Suprapubic skin (tissue), 3 donors: ENCODE results near the gene EGR2.

Experiments
- POLR2A ChIP-seq, 2 donors: fragments of 450-650 bp; IDR thresholded peaks; one replicate each; pipeline ENCODE4 v1.6.1; 2017; ENCODE audit warnings: antibody characterized with exemption in 2 of 2, mild to moderate bottlenecking in 2 of 2, moderate library complexity in 2 of 2
- TF ChIP-seq, protein P1 (sequence below), 2 donors: fragments of 200-600 bp in 1 of 2; fragments of 450-650 bp in 1 of 2; sonication (generic) in 1 of 2; IDR thresholded peaks; one replicate each; pipeline ENCODE4 v1.5.1; 2016 to 2019; ENCODE audit warnings: antibody characterized with exemption in 2 of 2, mild to moderate bottlenecking in 1 of 2, moderate library complexity in 1 of 2

- TF ChIP-seq, protein P1, sequence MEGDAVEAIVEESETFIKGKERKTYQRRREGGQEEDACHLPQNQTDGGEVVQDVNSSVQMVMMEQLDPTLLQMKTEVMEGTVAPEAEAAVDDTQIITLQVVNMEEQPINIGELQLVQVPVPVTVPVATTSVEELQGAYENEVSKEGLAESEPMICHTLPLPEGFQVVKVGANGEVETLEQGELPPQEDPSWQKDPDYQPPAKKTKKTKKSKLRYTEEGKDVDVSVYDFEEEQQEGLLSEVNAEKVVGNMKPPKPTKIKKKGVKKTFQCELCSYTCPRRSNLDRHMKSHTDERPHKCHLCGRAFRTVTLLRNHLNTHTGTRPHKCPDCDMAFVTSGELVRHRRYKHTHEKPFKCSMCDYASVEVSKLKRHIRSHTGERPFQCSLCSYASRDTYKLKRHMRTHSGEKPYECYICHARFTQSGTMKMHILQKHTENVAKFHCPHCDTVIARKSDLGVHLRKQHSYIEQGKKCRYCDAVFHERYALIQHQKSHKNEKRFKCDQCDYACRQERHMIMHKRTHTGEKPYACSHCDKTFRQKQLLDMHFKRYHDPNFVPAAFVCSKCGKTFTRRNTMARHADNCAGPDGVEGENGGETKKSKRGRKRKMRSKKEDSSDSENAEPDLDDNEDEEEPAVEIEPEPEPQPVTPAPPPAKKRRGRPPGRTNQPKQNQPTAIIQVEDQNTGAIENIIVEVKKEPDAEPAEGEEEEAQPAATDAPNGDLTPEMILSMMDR (IDR thresholded peaks at IDR 0.05), result no peak
- TF ChIP-seq POLR2A (IDR thresholded peaks at IDR 0.05), result no peak
These were observed 21.1 kb downstream of the EGR2 start for GRCh38 chr10:62795100-62795499.
